A549 (cell line): ENCODE measurements around the gene QPRT. TPM values are rescaled to one million over a fixed set of nuclear protein-coding genes. Genes with fewer than 3 reads are reported as not detected.
"Not testable (repeated sequence)": the region's sequence is repeated elsewhere in the genome, so short reads cannot be mapped to it uniquely, and the experiment has no call there.

ENCODE experiments used
- ATAC-seq, 2 experiments: fragments of 200-7000 bp in 1 of 2; fragments of >200 bp in 1 of 2; cut with Nextera tagmentation in 1 of 2; cut with Tn5 transposase in 1 of 2; 3 replicates each; pipeline versions ENCODE4 v1.8.0 to v1.9.1; 2018 to 2020; ENCODE audit warnings: mild to moderate bottlenecking in 1 of 2, moderate library complexity in 1 of 2
- CTCF ChIA-PET: fragments of 300-600 bp; sonication (Branson Sonifier 250); formaldehyde crosslinking; extraction: SDS; loops from one replicate; lab custom pipeline; 2021; ENCODE audit warnings: antibody characterized with exemption, inconsistent platforms; lab: Yijun Ruan, JAX
- POLR2A ChIA-PET: fragments of 350-600 bp; formaldehyde crosslinking; extraction: SDS; loops from one replicate; lab custom pipeline; 2021; ENCODE audit warnings: antibody characterized with exemption, inconsistent platforms; lab: Yijun Ruan, JAX
- DNase-seq, 2 experiments: peaks; one replicate each; pipeline versions ENCODE4 v3.0.0 to v3.0.0-alpha.2; 2011 to 2016; ENCODE audit warnings: low read depth in 1 of 2, low spot score in 1 of 2
- FAIRE-seq: peaks from 2 replicates; lab custom pipeline; 2011; peaks lifted over from hg19 to GRCh38; lab: Jason Lieb, UNC
- H3K27ac ChIP-seq, 2 experiments: fragments of >200 bp; sonication (Bioruptor Twin); formaldehyde crosslinking; 3 replicates each; pipeline ENCODE4 v1.5.1; 2016 to 2017
- H3K4me1 ChIP-seq: fragments of >200 bp; sonication (Bioruptor Twin); formaldehyde crosslinking; 3 replicates; pipeline ENCODE4 v1.6.1; 2016
- H3K4me2 ChIP-seq: fragments of >200 bp; sonication (Bioruptor Twin); formaldehyde crosslinking; 3 replicates; pipeline ENCODE4 v1.6.1; 2016
- H3K4me3 ChIP-seq: fragments of >200 bp; sonication (Bioruptor Twin); formaldehyde crosslinking; 3 replicates; pipeline ENCODE4 v1.5.1; 2016
- H3K9me3 ChIP-seq: fragments of >200 bp; sonication (Bioruptor Twin); formaldehyde crosslinking; 3 replicates; pipeline ENCODE4 v1.6.1; 2016
- CHD4 ChIP-seq: fragments of 200-600 bp; sonication (generic); IDR thresholded peaks from 2 replicates; pipeline ENCODE4 v1.6.1; 2016; ENCODE audit warnings: antibody characterized with exemption, mild to moderate bottlenecking, borderline replicate concordance
- NR3C1 ChIP-seq: fragments of >200 bp; sonication (Bioruptor Twin); formaldehyde crosslinking; IDR thresholded peaks from 3 replicates; pipeline ENCODE4 v1.6.1; 2017
- WGBS: methylation state at CpG from one replicate; pipeline ENCODE4 v1.1.6; 2017; ENCODE audit errors: missing lambda C conversion rate; 5-methylcytosine and 5-hydroxymethylcytosine counted together
- polyA minus RNA-seq: library from RNA; depleted of rRNA, polyadenylated mRNA; stranded (reverse); fragments of >200 nt; gene quantifications from 2 replicates; pipeline ENCODE4 v1.2.3, GENCODE V29; 2011; rRNA and poly(A)+ RNA removed
- polyA plus RNA-seq, 4 experiments: library from polyadenylated mRNA; depleted of rRNA in 3 of 4; stranded (reverse); fragments of >200 nt; fragmentation: RNase III in 1 of 4; extraction: RNeasy Plus Mini Kit Qiagen cat#74134 plus additional on column Dnase treatment in 1 of 4; gene quantifications; 2 replicates in 3 of 4; 3 replicates in 1 of 4; pipeline ENCODE4 v1.2.3, GENCODE V29; 2011 to 2017
- TF ChIP-seq, protein P1 (sequence below): fragments of 250-450 bp; sonication (Bioruptor Pico); IDR thresholded peaks from 2 replicates; pipeline ENCODE4 v1.5.0; 2021; ENCODE audit warnings: mild to moderate bottlenecking, moderate library complexity, borderline replicate concordance
- TF ChIP-seq, protein P2 (sequence below): fragments of >200 bp; sonication (Bioruptor Twin); formaldehyde crosslinking; IDR thresholded peaks from 3 replicates; pipeline ENCODE4 v1.5.1; 2016

QPRT gene
- 1.9 and 2.1 TPM in 2 replicates for polyA plus RNA-seq (2011; rRNA removed)
- 0.95 and 1.7 TPM in 2 replicates for polyA plus RNA-seq (2012; cell fraction: cytosol; rRNA removed)
- 1.1 TPM in 2 replicates for polyA plus RNA-seq (2012; cell fraction: nucleus; rRNA removed)
- polyA plus RNA-seq (2017; fragmentation: RNase III; extraction: RNeasy Plus Mini Kit Qiagen cat#74134 plus additional on column Dnase treatment), result 1.4 to 2.2 TPM (median 1.7 TPM) in 3 replicates
- 1.8 and 2.1 TPM in 2 replicates for polyA minus RNA-seq

DNA sequence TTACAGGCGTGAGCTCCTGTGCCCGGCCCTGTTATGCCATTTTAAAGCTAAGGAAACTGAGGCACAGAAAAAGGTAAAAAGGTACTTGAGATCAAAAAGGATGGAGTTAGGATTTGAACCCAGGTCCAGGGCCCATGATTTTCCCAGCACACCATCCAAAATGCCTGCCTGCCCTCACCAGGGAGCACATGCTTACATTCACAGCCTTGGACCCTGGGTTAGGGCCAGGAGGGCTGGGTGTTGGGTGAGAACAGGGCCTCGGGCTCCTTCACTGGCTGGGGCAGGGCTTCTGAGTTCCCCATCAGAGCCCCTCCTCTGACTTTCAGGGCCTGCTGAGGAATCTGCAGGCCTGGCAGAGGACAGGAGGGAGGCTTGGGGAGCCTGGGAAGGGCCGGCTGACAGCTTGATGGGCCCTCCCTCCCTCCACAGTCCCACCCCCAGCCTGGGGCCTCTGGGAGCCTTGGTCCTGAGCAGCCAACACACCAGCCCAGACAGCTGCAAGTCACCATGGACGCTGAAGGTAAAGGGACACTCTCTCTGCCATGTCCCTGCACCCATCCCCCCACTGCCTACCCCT lies at the start of gene QPRT:
QPRT (plus strand) TSS at position 490 of the 577 bp plus-strand sequence; CDS start at position 508, 18 bp downstream.
- Histone ChIP-seq H3K9me3 (no peaks in the 10 kb centered on the region), H3K4me3 (no peak within 1 kb of the TSS), H3K27ac (peak within 1 kb of the TSS in 1 of 2 experiments; percentile 73; a peak in 3 of 6 replicates), H3K4me2 (peak within 1 kb of the TSS; percentile 44), H3K4me1 (peaks cover 4% of the 10 kb centered on the region; the same call in 1 of the 3 replicates)
- ChIA-PET POLR2A (no interaction called here), CTCF (interaction anchor here (0.9 to 2.2 kb wide), 4 partner anchors 12 to 327 kb away, joined by 3 to 10 read pairs (median 4); no protein-coding TSS in a partner anchor)
- WGBS, result 65% methylated on average over 5 of the region's 5 CpGs
- FAIRE-seq (no peak), DNase-seq (peak in 1 of 2 experiments; percentile 21), ATAC-seq (peak; percentile 60 to 76; a peak in 5 of 6 replicates)
- 0 out of 2 replicates have a peak, but pooled peaks have one; percentile 27 for TF ChIP-seq CHD4
- TF ChIP-seq, protein P1, sequence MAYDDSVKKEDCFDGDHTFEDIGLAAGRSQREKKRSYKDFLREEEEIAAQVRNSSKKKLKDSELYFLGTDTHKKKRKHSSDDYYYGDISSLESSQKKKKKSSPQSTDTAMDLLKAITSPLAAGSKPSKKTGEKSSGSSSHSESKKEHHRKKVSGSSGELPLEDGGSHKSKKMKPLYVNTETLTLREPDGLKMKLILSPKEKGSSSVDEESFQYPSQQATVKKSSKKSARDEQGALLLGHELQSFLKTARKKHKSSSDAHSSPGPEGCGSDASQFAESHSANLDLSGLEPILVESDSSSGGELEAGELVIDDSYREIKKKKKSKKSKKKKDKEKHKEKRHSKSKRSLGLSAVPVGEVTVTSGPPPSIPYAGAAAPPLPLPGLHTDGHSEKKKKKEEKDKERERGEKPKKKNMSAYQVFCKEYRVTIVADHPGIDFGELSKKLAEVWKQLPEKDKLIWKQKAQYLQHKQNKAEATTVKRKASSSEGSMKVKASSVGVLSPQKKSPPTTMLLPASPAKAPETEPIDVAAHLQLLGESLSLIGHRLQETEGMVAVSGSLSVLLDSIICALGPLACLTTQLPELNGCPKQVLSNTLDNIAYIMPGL (CRISPR knock-in tag), result no peak

DNA sequence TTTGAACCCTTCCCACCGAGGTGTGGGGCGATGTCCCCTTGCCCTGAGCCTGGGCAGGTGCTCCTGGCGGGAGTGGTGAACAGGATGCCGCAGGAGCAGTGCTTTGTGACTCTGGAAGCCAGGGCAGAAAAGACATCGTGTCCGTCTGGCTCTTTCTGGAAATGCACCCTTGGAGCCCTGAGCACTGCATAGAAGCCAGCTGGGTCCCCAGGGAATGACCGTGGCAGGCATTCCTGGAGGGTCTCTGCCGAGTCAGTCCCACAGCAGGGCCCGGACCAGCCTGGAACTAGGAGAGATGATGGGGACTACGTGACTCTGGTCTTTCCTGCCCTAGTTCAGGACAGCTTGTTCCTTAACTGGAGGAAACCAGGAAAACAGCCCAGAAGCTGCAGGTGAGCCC lies 49.7 kb upstream of the QPRT start:
- peak in 1 of 2 experiments; percentile 51; a peak in 3 of 6 replicates for ATAC-seq
- H3K27ac ChIP-seq, H3K4me1 ChIP-seq, FAIRE-seq, H3K4me2 ChIP-seq, CTCF ChIA-PET, DNase-seq, H3K4me3 ChIP-seq, H3K9me3 ChIP-seq, POLR2A ChIA-PET: not testable (repeated sequence)
- WGBS, result 73% methylated on average over 8 of the region's 10 CpGs

DNA sequence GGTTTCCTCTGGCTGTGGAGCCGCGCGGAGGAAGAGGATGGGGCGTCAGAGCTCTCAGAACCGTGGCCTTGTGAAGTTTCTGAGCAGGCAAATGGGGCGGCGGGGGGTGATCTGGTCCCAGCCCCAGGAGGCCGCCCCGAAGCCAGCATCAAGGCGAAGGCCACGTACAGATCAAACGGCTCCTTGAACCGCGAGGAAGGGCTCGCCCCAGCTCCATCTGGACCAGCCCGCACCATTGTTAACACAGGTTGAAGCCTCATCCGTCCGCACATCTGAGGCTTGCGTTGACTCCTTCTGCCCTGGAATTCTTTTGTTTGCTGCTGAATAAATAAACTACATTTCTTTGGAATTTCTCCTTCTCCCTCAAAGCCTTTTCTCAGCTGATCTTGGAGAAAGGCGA lies 47.3 kb upstream of the QPRT start:
- H3K4me3 ChIP-seq, DNase-seq, FAIRE-seq, POLR2A ChIA-PET, CTCF ChIA-PET, H3K9me3 ChIP-seq, ATAC-seq, H3K27ac ChIP-seq, H3K4me2 ChIP-seq, H3K4me1 ChIP-seq: not testable (repeated sequence)
- 84% methylated on average over 20 of the region's 20 CpGs for WGBS

DNA sequence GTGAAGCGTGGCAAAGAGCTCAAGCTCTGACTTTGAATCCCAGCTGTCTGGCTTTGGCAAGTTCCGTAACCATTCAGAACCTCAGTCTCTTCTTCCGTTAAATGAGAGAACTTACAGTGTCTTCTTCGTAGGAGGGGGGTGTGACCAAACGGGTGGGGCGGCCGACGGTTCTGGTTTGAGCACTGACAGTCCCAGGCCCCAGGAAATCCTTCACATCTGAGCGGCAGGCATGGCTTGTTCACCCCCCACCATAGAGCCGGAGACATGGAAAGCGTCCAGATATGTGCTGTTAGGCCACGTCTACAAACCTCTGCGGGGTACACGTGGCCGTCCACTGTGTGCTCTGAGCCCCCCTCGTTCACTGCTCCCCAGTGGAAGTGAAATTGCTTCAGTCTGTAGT lies 43.1 kb upstream of the QPRT start:
- peak in 1 of 2 experiments; percentile 19; a peak in 2 of 6 replicates for ATAC-seq
- POLR2A ChIA-PET, result not testable (repeated sequence)

DNA sequence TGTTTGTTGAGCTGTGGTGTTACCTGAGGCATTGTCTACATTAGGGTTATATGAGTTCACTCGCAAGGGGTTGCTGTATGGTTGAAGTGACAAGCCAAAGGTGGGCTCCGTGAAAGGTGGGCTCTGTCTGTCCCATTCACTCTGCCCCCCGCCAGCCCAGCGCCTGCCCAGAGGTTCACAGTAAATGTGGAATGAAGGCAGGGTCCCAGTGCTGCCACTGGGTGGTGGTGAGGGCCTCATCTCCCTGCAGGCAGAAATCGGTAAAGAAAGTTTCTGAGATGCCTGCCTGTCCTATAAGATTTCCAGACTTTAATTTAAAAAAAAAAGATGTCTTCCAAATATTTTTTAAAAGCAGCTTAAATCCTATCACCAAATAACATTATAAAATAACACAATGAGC lies 42.6 kb upstream of the QPRT start:
- peak; percentile 85; a peak in 5 of 6 replicates for ATAC-seq
- H3K4me2 ChIP-seq, H3K9me3 ChIP-seq, CTCF ChIA-PET, FAIRE-seq, H3K4me3 ChIP-seq, DNase-seq, POLR2A ChIA-PET, H3K27ac ChIP-seq, H3K4me1 ChIP-seq: not testable (repeated sequence)
- 60% methylated on average over 1 of the region's 5 CpGs for WGBS

More for the DNA sequence above, 43.1 kb upstream of the QPRT start:
- H3K4me3 ChIP-seq, CTCF ChIA-PET, H3K4me2 ChIP-seq, H3K27ac ChIP-seq, FAIRE-seq, H3K9me3 ChIP-seq, DNase-seq, H3K4me1 ChIP-seq: not testable (repeated sequence)
- 81% methylated on average over 15 of the region's 16 CpGs for WGBS

DNA sequence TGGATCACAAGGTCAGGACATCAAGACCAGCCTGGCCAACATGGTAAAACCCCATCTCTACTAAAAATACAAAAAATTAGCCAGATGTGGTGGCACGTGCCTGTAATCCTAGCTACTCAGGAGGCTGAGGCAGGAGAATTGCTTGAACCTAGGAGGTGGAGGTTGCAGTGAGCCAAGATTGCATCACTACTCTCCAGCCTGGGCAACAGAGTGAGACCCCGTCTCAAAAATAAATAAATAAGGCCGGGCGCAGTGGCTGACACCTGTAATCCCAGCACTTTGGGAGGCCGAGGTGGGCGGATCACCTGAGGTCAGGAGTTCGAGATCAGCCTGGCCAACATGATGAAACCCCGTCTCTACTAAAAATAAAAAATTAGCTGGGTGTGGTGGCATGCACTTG lies 40.2 kb upstream of the QPRT start:
- CTCF ChIA-PET, result interaction anchor here (0.7 kb wide), 1 partner anchor 8 kb away, joined by 3 read pairs; no protein-coding TSS in a partner anchor
- H3K27ac ChIP-seq, DNase-seq, H3K4me2 ChIP-seq, H3K9me3 ChIP-seq, H3K4me1 ChIP-seq, FAIRE-seq, ATAC-seq, H3K4me3 ChIP-seq, POLR2A ChIA-PET: not testable (repeated sequence)
- 82% methylated on average over 8 of the region's 8 CpGs for WGBS

DNA sequence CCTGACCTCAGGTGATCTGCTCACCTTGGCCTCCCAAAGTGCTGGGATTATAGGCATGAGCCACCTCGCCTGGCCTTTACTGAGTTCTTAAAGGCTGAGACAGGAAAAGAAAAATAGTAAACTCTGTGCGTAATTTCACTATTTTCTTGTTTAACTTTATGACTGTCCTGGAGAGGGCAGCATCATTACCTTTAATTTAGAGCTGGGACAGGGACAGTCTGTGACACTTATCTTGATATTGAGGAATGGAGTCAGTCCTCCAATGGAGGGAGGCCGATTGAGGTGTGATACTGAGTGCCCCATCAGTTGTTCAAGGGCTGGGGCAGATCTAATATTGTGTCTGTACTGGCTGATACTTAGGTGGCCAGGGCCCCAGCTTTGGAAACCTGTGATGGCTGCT lies 37.4 kb upstream of the QPRT start:
- FAIRE-seq, result no peak

More for the DNA sequence above, 37.4 kb upstream of the QPRT start:
- CTCF ChIA-PET, result interaction anchor here (0.5 kb wide), 1 partner anchor 176 kb away, joined by 3 read pairs; no protein-coding TSS in a partner anchor
- Histone ChIP-seq H3K4me2 (no peak overlapping the region), H3K9me3 (no peaks in the 10 kb centered on the region)
- ATAC-seq (peak; percentile 49 to 66; a peak in 3 of 6 replicates), DNase-seq (no peak)
- TF ChIP-seq, protein P2, sequence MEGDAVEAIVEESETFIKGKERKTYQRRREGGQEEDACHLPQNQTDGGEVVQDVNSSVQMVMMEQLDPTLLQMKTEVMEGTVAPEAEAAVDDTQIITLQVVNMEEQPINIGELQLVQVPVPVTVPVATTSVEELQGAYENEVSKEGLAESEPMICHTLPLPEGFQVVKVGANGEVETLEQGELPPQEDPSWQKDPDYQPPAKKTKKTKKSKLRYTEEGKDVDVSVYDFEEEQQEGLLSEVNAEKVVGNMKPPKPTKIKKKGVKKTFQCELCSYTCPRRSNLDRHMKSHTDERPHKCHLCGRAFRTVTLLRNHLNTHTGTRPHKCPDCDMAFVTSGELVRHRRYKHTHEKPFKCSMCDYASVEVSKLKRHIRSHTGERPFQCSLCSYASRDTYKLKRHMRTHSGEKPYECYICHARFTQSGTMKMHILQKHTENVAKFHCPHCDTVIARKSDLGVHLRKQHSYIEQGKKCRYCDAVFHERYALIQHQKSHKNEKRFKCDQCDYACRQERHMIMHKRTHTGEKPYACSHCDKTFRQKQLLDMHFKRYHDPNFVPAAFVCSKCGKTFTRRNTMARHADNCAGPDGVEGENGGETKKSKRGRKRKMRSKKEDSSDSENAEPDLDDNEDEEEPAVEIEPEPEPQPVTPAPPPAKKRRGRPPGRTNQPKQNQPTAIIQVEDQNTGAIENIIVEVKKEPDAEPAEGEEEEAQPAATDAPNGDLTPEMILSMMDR, result peak; percentile 16; the same call in 1 of the 3 replicates
- TF ChIP-seq NR3C1, result no peak
- TF ChIP-seq, all 56 proteins: peak for 1
- no peaks in the 10 kb centered on the region for H3K4me1 ChIP-seq
- WGBS, result 49% methylated on average over 3 of the region's 3 CpGs
- H3K4me3 ChIP-seq, result no peak overlapping the region
- POLR2A ChIA-PET, result no interaction called here
- no peak overlapping the region for H3K27ac ChIP-seq
